HG02943 (cell line): ENCODE measurements around the gene ZNHIT1.
"Not testable (repeated sequence)": the region's sequence is repeated elsewhere in the genome, so short reads cannot be mapped to it uniquely, and the experiment has no call there.

ENCODE experiments used
- ATAC-seq: cut with Tn5 transposase; IDR thresholded peaks from one replicate; pipeline ENCODE4 v1.9.1; 2021; ENCODE audit warnings: mild to moderate bottlenecking, low read depth, moderate library complexity; ENCODE audit not compliant: unreplicated experiment

ZNHIT1 gene

GRCh38 chr7:101239191-101239950 lies 21.4 kb downstream of the ZNHIT1 start:
- ATAC-seq = no peak

GRCh38 chr7:101239951-101240220 lies 21.9 kb downstream of the ZNHIT1 start:
- no peak for ATAC-seq

GRCh38 chr7:101240226-101241014 lies 22.5 kb downstream of the ZNHIT1 start:
- ATAC-seq = no peak

DNA sequence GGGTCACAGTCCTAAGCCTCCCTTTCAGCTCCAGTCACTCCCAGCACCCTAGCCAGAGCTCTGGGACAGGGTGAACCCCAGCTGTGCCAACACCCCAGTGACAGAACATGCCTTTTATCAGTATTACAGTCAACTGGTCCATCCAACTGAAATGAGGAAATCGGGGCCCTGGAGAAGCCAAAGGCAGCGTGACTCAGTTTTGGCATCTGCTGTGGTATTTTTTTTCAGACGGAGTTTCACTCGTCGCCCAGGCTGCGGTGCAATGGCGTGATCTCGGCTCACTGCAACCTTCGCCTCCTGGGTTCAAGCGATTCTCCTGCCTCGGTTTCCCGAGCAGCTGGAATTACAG lies 23.0 kb downstream of the ZNHIT1 start:
- ATAC-seq = no peak

DNA sequence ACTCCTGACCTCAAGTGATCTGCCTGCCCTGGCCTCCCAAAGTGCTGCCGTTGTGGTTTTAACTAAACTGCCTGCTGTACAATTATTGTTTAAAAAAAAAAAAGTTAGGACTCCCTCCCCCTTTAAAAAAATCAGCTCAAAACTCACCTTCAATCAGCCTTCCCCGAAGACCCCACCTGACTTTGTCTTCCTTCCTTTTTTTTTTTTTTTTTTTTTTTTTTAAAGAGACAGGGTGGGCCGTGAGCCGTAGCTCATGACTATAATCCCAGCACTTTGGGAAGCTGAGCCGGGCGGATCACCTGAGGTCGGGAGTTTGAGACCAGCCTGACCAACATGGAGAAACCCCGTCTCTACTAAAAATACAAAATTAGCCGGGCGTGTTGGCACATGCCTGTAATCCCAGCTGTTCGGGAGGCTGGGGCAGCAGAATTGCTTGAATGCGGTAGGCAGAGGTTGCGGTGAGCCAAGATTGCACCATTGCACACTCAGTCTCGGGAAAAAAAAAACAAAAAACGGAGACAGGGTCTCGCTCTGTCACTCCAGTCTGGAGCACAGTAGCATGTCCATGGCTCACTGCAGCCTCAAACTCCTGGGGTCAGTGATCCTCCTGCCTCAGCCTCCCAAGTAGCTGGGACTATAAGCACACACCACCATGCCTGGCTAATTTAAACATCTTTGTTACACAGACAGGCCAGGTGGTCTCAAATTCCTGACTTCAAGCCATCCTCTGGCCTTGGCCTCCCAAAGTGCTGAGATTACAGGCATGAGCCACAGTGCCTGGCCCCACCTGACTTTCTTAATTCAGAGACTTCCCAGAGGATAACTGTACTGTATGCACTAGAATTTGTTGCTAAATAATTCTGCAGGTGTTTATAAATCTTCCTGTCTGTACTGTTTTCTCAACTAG lies 23.7 kb downstream of the ZNHIT1 start:
- no peak for ATAC-seq

GRCh38 chr7:101243646-101244374 lies 25.8 kb downstream of the ZNHIT1 start:
- no peak for ATAC-seq

DNA sequence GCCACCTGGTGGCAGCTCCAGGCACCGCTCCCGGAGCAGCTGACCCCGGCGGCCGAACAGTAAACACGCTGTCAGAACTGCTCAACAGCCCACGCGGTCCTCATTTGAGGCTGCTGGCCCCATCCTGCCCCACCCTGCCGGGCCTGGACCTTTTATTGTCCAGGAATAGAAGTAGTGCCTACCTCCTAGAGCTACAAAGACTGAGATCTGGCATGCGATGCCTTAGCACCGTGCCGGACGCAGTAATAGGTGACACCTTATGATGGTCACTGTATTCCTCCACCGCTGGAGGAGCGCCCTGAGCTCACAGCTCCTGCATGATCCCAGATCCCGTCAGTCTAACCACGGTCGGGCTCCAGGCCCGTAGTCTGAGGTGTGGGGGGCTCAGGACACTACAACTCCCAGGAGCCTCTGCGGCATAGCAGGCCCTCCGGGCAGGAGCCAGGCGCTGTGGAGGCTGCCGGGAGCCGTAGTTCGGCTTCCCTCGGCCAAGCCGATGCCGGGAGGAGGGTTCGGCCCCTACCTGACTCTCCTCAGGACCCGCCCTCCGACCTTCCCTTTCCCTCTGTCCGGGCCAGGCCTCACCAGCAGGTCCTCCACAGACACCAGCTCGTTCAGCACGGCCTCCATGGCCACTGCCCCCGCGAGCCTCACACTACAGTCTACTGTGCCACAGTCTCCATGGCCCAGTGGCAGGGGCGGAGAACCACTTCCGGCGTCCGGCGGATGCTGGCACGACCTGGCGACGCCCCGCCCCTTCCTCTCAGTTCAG lies 26.6 kb downstream of the ZNHIT1 start, which contains the start of gene FIS1:
TSS of gene FIS1 (minus strand) at position 707 of the 772 bp plus-strand sequence. CDS start at position 630, 77 bp downstream.
- ATAC-seq = peak; percentile 94

DNA sequence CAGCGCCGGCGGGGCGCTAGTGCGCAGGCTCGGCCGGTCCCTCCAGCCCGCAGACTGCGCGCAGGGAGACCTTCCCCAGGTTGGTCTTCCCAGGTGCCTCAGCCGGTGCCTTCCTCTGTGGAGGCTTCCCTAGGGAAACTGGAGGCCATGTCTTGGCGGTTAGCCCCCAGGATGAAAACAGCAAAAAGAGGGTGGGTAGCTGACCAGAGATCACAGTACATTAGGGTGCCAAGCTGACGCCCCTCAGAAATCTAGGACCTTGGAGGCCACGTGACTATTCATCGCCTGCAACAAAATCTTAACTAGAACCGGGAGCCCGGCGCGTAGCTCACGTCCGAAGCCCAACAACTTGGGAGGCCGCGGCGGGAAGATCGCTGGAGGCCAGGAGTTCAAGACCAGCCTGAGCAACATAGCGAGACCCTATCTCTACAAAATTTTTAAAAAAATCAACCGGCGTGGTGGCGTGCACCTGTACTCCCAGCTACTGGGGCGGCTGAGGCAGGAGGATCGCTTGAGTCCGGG lies 27.2 kb downstream of the ZNHIT1 start:
- no peak for ATAC-seq

- ATAC-seq = no peak
These were observed 30.3 kb downstream of the ZNHIT1 start for GRCh38 chr7:101248276-101248675.

GRCh38 chr7:101250324-101250723 lies 32.4 kb downstream of the ZNHIT1 start:
- no peak for ATAC-seq

DNA sequence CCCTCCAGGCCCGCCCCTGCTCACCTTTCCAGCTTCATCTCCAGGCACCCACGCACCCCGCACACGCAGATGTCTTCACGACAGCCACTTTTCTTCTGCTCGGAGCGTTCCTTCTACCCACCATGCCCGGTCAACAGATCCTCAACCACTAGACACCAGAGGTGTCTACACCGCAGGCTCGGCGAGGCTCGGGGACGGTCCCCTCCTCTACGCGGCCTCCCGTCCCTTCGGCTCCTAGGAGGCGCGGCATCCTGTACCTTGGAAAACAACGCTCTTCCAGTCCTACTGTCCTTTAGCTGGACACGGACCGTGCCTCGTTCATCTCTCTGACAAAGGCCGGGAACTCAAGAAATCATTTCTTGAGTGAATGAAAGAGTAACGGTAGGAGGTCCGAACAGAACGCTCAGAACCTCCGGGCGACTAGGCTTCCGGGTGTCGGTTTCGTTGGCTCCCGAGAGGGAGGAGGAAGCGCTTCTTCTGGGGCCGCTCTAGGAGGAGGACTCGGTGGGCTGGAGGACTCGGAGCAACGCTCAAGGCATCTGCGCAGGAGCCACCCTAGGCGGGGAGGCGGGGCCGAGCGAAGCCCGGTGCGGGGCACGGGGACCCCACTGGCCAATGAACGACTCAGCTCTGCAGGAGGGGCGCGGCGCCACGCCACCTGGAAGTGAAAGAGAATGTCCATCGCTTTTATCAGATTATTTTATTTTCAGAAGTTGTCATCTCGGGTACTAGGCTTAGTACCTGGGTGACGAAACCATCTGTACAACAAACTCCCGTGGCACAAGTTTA lies 34.1 kb downstream of the ZNHIT1 start:
- peak; percentile 98 for ATAC-seq

GRCh38 chr7:101253199-101253598 lies 35.2 kb downstream of the ZNHIT1 start:
- ATAC-seq = not testable (repeated sequence)

DNA sequence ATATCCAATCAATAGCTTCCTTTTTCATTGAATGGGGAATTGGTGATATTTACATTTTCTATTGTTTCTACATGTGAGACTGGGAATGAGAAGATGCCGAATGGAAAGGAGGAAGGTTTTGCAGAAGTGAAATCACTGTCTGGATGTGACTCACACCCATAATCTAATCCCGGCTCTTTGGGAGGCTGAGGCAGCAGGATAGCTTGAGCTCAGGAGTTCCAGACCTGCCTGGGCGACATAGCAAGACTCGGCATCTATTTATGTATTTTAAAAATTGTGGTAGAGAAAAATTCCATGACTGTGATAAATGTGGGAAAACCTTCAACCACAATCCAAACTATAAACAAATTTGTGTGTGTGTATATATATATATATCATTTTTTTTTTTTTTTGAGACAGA lies 37.8 kb downstream of the ZNHIT1 start:
- no peak for ATAC-seq

DNA sequence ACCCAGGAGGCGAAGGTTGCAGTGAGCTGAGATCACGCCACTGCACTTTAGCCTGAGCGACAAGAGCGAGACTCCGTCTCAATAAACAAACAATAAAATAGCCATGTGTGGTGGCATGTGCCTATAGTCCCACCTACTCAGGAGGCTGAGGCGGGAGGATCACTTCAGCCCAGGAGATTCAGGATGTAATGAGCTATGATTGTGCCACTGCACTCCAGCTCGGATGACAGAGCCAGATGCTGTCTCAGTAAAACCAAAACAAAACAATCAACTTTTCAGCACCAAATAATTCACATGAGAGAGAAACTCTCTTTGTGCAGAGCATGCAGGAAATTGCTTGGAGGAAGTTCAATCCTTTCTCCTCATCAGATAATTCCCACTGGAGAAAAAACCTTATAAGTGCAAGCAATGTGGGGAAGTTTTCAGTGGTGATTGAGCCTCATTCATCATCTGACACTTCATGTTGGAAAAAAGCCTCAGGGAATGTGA lies 40.3 kb downstream of the ZNHIT1 start:
- ATAC-seq = no peak

- ATAC-seq = not testable (repeated sequence)
These were observed 46.2 kb downstream of the ZNHIT1 start for GRCh38 chr7:101264102-101264706.

DNA sequence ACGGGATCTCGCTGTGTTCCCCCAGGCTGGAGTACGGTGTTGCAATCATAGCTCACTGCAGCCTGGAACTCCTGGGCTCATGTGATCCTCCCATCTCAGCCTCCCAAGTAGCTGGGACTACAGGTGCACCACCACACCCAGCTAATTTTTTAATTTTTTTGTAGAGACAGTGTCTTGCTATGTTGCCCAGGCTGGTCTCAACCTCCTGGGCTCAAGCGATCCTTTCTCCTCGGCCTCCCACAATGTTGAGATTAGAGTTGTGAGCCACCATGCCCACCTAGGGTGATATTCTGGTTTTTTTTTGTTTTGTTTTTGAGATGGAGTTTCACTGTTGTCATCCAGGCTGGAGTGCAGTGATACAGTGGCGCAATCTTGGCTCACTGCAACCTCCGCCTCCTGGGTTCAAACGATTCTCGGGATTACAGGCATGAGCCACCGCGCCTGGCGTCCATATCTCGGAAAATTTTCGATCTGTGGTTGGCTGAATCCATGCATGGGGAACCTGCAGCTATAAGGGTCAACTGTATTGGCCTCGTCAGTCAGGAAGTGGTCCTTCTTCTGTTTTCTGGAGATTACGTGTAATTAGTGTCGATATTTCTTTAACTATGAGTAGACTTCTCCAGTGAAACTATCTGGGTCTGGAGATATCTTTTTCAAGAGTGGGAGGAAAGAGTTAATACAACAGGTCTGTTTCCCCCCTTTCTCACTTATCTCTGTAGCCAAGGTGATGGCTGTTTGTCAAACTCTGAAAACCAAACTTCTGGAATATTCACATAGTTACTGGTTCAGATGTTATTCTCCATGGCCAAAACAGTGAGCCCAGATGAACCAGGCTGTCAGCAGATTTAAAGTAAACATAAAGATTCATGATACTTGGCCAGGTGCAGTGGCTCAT lies 47.9 kb downstream of the ZNHIT1 start:
- no peak for ATAC-seq

GRCh38 chr7:101269664-101270063 lies 51.7 kb downstream of the ZNHIT1 start:
- no peak for ATAC-seq
